GM18498 (cell line): ENCODE data around the gene SORBS1.
"Not testable (repeated sequence)": the region's sequence is repeated elsewhere in the genome, so short reads cannot be mapped to it uniquely, and the experiment has no call there.

Source experiments
- ATAC-seq: cut with Tn5 transposase; IDR thresholded peaks from one replicate; pipeline ENCODE4 v1.9.1; 2021; ENCODE audit warnings: mild to moderate bottlenecking, moderate library complexity; ENCODE audit not compliant: unreplicated experiment

SORBS1 gene

DNA sequence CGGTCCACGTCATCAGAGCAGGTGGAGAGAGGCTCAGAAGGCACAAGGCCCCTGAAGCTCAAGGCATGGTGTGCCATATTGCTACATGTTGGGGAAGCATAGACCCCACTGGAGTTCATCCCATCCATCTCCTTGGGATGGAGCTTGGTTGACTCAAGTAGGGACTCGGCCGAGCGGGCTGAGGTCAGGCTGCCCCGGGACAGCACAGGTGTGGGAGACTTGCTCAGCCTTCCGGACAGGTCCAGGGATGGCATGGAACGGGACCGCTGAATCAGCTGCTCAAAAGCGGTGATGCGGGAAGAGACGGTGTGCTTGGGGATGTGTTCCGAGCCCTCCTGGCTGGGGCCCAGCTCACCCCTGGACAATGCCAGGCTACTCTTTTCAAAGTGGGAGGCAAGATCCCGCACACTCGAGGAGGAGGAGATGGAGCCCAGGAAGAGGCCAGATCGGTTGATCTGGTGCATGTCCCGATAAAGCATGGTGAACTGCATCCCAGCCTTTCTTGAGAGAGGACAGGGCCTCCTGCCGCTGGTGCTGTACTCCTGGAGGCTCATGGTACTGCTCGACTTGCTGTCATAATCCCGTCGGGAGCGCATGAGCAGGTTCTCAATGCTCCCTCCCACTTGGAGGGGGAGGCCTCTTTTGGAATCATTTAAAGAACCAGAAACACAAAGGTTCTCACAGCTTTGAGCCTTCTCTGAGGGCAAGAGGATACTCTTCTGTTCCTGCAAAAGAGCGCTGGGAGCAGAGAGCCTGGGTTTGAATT, 204.8 kb downstream of the SORBS1 start:
- ATAC-seq, result no peak

DNA sequence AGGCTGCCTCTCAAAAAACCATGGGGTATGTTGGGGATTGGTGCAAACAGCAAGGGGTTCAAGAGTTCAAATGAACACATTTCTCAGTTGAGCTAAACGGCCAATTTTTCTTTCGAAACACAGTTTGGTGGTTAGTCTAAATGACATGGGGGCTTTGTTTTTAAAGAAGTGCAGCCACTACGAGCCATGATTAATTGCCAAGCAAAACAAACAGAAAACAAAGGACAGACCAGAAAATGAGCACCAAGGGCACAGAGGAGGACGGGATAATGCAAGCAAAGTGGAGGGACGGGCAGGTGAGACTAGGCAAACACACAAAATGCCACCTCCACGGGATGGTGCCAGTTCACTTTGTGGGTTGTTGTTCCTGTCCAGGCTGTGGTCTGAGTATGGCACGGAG, 205.9 kb downstream of the SORBS1 start:
- no peak for ATAC-seq

DNA sequence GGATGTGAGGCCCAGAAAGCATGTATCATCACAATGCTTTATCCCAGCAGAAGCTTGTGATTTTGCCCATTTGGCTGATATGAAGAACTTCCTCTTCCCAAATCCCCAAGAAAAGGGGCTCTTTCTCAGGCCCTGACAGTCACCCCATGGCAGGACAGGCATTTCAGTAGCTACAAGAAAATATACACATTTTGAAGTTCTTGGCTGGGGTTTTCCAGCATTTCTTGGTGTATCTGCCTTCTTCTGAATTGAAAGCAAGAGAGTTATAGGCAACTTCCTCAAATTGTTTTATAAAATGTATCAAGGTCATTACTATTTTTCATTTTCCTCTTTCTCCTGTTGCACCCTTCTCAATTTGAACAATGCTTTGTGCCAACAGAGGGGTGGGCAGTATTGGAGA, 207.1 kb downstream of the SORBS1 start:
- no peak for ATAC-seq

DNA sequence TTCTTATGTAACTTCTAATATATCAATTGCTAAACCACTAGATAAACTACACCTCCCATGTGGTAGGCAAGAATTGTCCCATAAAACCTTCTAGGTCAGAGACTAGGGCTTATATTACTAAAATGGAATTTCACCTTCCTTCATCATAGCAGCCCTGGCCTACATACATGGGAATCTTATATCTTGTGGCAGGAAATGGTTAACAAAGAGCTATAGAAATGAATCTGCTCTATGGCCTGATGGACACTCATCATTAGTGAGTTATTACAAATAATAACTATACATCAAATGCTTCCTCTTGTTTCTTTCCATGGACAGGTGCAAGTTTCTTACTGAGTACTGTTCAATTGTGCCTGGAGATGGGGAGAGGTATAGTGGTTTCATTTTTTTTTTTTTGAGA, 208.0 kb downstream of the SORBS1 start:
- no peak for ATAC-seq

DNA sequence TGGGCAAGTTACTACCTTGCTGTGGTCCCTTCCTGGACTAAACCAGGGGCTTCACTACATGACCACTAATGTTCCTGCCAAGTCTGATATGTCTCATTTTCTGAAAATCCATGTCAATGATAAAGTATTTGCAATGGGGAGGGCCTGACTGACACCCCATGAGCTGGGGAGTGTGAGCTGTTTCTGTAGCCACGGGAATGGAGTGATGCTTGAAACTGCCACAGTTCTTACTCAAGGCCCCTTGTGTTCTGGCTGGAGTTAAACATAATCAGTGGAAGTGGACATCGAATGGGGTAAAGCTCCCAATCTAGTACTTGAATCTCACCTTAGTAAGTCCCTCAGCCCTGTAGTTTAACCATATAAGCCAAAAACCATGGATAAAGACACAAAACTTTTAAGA, 208.5 kb downstream of the SORBS1 start:
- no peak for ATAC-seq

DNA sequence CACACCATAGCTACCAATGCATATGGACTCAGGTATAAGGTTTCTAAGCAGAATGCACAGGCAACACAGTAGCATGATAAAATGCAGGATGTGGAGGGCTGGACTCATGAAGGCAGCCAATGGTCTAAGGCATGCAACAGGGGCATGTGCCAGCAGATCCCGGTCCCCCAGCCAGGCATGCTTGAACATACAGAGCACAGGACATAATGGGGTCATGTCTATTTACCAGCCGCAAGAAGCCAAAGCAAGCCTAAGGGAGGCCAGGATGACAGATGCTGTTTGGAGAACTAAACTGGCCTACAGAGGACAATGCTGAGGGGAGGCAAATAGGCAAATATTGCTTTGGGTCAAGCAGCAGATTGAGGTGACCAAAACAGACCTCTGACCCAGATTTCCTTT, 210.3 kb downstream of the SORBS1 start:
- no peak for ATAC-seq

DNA sequence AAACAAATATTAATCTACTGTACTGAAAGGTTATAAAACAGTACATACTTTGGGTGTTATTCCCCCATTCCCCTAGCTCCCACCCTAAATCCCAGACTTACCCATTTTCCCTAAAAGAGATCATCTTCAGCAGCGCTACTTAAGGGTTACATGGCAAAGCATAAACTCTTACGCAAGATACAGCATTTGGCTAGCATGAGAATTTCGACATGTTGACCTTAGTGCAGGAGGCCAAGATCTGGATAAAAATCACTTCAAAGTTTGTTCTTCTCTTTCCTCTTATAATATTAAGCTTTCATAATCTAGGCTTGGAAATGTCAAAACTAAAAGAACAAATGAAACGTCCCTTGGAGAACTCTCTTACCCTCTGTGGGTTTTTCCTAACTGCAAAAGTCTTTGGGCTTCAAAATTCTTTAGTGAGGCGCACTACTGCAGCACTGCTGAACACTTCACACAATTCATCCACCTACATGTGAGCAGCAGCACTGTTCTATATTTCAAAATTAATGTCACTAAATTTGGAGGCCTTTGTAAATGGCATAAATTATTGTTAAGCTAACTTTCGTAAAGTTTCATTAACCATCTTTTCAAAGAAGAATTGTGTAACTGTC, 210.8 kb downstream of the SORBS1 start:
- ATAC-seq, result no peak

DNA sequence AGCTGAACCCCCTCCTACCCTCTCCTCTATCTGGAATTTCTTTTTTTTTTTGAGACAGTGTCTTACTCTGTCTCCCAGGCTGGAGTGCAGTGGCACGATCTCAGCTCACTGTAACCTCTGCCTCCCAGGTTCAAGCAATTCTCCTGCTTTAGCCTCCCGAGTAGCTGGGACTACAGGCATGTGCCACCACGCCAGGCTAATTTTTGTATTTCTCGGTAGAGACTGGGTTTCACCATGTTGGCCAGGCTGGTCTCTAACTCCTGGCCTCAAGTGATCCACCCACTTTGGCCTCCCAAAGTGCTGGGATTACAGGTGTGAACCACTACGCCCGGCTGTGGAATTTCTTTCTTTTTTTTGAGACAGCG, 213.8 kb downstream of the SORBS1 start:
- not testable (repeated sequence) for ATAC-seq

DNA sequence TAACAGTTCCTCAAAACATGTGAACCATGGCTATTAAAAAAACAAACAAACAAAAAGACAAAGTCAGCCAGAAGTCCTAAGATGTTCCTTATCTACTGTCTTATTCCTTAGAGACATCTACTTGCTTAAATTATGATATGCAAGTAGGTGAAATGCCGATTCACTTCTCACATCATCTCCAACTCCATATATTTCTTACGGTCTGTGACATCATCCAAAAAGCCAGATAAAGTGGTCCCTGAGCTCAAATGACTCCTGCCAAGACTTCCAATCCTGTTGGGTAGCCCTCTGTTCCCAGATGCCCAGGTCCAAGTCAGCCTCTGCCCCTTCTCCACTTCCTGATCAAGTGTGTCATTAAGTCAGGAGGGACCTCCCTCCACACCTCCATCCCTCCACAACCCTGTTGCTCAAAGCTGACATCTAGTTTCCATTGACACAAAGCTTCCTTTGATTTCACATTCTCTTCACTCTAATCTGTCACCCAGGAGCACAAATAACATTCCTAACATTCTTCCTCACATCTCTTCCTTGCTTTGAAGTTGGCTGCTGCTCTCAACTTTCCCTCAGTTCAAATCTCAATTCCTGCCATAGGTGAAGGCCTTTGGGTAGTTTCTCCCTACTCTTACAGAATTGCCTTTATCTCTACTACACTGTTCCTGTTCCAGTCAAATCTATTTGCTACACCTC, 214.3 kb downstream of the SORBS1 start:
- ATAC-seq, result no peak

DNA sequence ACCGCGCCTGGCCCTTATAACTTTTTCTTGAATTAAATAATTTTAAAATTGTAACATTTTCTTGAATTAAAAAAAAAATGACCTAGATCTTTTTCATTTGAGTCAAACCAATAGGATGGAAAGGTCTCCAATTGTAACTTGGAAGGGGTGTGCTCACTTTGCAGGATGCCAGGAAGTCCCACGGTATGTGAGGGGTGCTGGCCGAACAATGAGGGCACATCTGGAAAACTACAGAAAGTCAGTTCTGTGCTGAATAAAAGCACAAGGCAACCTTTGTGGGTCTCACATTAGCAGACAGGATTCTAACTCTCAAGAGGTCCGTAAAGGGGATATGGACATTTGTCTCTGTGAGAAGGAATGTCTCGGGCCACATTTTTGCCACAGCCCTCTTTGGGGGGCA, 217.6 kb downstream of the SORBS1 start:
- no peak for ATAC-seq

DNA sequence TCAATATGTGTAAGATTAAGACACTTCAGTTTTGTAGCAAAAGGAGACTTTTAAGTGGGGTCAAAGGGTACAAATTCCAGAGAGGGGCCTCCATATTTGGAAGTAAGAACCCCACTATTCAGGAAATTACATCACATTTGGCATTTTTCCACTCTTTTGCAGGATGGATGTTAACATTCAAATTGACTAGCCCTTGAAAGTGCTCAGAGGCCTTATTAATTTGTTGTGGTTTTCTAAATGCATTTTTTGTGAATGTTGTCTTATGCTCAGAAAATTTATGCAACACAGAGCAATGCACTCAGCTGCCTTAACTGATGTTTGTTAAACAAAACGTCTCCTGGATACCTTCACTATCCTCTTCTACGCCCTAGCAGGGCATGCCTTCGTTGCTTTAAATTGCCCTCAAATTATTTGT, 219.4 kb downstream of the SORBS1 start:
- no peak for ATAC-seq

DNA sequence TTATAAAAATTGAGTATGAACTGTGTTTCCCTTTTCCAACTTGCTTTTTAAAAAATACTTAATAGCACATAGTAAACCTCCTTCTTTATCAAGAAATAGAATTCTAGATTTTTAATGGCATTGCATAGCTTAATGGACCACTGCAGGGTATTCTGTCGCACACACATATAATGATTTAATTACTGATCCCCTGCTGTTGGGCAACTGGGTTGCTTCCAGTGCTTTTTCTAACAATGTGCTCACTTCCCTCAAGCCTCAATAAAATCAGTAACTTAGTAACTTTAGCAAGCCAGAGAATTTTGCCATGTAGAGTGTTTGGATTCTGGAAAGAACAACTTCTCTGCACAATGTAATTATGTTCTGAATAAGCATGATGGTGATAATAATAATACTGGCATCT, 221.3 kb downstream of the SORBS1 start:
- ATAC-seq, result no peak

DNA sequence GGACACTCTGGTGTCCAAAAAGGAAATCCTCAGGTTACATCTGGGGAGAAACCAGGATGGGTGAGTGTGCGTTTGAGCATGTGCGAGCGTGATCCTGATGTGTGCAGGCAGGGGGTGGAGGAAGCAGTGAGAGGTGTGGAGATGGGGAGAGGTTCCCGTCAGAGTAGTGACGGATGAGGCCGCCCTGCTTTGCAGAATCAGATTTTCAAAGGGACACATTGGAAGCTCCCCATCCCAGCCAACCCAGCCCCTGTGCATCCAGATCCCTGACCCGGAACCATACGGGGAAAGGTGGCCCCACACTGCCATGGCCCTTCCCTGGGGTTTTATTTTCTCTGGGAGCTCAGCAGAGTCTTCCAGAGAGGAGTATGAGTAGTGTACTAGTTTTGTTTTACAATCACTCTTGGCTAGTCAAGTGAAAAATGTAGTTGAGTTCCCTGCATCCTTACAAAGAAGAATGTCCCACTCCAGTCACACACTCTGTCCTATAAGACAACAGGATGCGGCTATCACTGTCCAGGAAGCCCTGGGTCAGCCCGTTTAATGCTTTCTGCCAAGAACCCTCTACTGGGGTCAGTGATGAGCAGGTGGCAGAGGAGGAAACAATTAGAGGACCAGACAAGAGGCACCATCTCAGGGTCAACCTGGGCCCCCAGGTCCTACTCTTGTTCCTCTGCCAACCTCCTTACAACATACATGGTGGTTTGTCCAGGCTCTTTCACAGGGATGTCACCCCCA, 223.6 kb downstream of the SORBS1 start:
- ATAC-seq, result no peak

DNA sequence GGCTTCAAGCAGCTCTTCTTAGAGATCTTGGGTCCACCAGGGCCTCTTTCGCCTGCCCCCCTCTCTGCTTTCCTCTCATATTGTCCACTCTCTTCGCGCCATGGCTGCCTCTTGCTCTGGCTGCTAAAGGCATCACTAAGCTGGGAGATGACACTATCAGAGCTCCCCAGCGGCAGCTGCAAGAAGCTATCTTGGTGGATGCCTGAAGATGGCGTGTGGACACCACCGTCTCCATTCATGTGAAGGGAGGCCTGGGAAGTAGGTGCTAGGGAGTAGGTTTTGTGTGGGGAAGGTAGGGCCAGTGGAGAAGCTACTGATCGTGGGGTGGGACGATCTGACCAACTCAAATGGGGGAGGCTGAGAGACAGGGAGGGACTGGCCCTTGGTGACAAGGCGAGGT, 224.5 kb downstream of the SORBS1 start:
- no peak for ATAC-seq

DNA sequence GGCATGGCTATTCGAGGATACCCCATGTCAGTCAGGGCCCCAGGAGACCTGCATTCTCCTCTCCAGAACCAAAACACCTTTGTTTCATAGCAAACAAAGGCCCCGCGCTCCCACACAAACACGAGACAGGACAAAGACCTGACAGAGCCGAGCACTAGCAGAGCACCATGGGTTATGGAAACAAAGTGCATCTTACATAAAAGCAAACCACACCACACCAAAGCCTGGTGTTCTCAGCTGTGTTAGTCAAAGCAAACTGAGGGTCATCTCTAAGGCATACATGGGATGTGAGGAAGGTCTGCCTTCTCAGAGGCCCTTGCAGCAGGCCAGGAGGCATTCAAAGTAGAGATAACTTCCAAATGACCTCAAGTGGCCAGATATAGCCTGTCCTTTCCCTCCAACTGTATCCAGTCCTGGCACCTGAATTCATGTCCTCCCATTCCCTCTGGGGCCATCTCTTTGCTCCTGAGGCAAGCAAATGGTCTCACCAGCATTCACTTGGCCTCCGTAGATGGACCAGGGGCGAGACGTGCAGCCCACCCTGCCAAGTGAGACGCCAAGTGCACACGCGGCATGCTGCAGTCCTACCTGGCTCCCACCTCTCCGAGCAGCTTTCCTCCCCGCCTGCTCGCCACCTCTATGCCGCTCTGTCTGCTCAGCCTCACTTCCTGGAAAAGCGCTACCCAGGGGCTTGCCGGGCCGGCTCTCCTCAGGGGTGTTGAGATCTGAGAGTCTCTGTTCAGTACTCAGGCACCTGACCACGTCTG, 225.1 kb downstream of the SORBS1 start:
- no peak for ATAC-seq

DNA sequence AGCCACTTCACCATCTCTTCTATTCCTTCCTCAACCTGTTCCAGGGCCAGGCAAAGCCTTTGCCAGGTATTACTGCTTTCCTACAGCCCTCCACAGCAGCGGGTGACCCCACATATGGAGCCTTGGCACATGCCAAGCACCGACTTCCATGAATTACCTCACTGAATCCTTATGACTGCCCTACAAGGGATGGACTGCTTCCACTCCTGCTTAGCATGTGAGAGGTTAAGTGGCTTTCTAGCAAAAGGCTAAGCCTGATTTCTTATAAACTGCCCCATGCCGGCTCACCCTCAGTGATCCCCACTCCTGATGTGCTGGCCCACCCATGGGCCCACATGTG, 226.4 kb downstream of the SORBS1 start:
- ATAC-seq, result no peak

DNA sequence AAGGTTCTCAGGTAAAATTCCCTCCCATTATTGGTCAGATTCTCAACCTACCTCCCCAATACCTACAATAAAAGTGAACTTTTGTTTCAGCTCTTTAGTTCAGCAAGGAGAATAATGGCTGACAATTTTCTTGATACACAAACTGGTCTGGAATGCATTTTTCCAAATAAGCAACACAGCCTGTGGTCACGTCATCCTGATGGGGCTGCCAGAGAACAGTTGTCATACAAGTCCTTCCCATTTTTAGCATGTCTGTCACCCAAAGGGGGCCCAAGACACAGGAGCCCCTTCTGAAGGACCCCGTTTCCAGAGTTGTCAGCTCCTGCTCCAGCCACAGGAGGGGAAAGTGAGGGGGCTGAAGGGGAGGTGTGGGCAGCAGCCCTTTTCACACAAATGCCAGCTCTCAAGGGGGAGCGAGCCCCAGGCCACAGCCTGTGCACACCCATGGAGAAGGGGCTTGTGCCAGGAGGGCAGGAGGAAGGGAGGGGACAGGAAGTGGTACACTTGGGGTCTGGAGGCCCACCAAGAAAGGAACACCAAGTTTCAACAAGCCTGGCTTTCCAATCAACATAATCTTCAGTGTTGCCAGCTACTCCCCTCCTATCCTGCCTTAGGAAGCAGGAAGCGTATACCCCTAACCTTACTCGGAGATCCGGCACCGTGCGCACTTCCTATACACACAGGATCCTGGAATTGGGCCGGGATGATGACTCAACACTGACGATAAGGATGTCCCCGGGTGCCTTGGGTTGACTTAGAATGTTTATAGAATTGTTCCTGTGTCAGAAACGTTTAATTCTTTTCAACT, 227.0 kb downstream of the SORBS1 start:
- ATAC-seq, result no peak

DNA sequence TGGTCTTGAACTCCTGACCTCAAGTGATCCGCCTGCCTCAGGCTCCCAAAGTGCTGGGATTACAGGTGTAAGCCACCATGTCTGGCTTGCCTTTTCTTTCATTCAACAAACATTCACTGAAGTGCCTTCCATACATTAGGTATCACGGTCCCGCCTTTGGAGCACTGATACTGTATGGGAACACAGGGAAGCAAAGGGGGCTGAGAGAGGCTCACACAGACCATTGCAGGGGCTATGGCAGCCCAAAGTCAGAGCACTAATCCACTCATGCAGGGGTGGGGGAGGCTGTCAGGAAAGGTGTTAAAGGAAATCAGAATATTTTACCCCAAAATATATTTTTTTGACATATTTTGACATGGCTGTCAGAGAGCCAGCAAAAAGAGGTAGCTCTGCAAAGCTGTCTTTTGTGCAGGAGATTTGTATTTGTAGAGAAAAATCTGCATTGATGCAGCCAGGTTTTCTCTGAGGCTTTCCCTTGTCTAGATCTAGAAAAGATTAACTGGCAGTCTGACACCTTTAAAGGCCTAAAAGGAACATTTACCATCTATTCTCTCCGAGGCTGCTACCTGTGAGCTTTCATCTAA, 228.4 kb downstream of the SORBS1 start:
- ATAC-seq, result no peak

DNA sequence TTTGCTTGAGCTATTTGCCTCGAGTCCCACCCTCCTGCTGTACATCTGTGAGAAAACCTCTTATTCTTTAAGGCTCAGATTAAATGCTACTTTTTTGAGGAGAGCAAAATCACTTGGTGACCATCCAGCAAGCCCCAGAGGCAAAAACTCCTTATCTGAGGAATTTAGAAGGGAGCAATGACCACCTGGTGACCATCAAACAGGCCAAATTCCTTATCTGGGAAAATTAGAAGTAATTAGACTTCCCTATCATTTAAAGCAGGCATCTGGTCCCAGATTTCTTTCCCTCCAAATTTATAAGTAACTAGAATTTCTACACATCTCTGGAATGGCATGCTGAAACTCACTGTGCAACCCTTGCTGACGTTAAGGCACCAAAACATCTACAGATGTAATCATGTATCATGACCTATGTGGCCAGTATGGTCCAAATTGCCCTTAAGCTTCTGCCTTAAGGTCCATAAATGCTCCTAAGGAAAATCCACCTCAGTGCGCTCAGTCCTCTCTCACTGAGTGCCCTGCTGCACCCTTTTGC, 229.5 kb downstream of the SORBS1 start:
- ATAC-seq, result no peak
